ENCODE results near the gene PITPNB.
A peak's percentile ranks its signal among the peaks of the same experiment; 100 is the strongest.

Gene PITPNB

DNA sequence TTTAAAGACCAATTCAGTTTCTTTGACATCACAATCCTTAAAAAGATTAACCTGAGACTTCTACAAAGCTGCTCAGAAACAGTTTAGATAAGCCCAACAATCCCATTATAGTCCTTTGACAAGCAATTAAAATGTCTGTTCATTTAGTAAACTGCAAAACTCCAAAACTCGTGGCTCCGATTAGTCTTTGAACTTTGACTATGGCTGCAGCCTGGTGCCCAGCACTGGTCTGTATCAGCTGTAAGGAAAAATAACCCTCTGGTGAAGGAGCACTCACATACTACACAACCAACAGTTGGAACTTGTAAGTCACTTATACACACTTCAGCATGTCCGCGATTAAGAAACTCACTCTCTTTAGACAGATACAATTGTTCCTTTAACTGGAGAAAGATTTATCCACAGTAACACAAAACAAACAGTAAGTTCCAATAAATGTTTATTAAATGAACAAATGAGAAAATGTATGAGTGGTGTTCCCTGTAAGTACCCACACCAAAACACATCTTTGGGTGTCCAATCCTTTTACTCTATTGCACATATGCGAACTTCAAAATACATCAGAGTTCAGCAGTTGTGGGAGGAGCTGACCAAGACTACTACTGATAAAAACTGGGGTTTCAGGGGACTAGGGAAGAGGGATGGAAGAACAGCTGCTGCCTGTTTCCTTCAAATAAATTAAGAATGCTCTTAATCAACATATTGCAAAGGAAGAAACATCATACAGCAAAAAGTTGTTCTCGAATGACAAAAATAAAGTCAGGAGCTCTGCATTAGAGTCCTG, 36.4 kb downstream of the PITPNB start:
- H3K27ac ChIP-seq (ENCODE audit: low read length), result no peak overlapping the region

DNA sequence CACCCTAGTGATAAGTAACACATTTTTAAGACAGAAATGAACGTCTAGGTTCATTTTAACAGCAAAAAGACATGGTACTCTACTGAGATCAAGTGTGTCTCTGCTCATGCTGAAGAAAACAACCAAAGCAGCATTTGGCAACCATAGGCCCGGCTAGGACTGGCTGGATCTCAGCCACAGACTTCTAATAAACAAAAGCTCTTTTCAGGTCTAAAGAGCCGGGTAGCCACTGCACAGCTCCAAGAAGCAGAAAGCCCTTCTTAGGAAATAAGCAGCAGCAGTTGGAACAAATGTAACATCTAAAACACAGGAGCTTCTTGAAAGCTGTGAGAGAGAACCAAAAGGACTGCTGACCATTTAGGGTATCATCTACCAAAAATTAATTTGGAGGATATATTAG, 37.6 kb downstream of the PITPNB start:
- Histone ChIP-seq H3K4me3 (ENCODE audit: low read length) (no peak overlapping the region), H4K20me1 (ENCODE audit: insufficient read depth, low read length) (peaks cover 45% of the 10 kb centered on the region), H3K27ac (ENCODE audit: low read length) (peak overlapping the region; percentile 38), H3K9me3 (ENCODE audit: insufficient read depth, low read length) (no peaks in the 10 kb centered on the region), H2AFZ (ENCODE audit: low read depth, low read length) (no peak overlapping the region), H3K9ac (ENCODE audit: low read length) (0 out of 2 replicates have a peak overlapping the region, but pooled peaks have one; percentile 9), H3K4me1 (ENCODE audit: low read length) (peaks cover 75% of the 10 kb centered on the region), H3K36me3 (replicated peaks; ENCODE audit: low read depth, low read length) (peaks cover 40% of the 10 kb centered on the region), H3K4me2 (ENCODE audit: low read length) (no peak overlapping the region), H3K79me2 (ENCODE audit: low read length) (peaks cover 85% of the 10 kb centered on the region), H3K27me3 (ENCODE audit: low read depth, low read length) (no peaks in the 10 kb centered on the region)
- TF ChIP-seq, protein P1, sequence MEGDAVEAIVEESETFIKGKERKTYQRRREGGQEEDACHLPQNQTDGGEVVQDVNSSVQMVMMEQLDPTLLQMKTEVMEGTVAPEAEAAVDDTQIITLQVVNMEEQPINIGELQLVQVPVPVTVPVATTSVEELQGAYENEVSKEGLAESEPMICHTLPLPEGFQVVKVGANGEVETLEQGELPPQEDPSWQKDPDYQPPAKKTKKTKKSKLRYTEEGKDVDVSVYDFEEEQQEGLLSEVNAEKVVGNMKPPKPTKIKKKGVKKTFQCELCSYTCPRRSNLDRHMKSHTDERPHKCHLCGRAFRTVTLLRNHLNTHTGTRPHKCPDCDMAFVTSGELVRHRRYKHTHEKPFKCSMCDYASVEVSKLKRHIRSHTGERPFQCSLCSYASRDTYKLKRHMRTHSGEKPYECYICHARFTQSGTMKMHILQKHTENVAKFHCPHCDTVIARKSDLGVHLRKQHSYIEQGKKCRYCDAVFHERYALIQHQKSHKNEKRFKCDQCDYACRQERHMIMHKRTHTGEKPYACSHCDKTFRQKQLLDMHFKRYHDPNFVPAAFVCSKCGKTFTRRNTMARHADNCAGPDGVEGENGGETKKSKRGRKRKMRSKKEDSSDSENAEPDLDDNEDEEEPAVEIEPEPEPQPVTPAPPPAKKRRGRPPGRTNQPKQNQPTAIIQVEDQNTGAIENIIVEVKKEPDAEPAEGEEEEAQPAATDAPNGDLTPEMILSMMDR (IDR thresholded peaks at IDR 0.05; ENCODE audit: low read depth, low read length), result no peak
- no peak for TF ChIP-seq EZH2phosphoT487 (IDR thresholded peaks at IDR 0.05; ENCODE audit: low read depth)

More for the DNA sequence above, 36.4 kb downstream of the PITPNB start:
- Histone ChIP-seq H3K27me3 (ENCODE audit: low read depth, low read length) (no peaks in the 10 kb centered on the region), H3K4me1 (ENCODE audit: low read length) (peaks cover 77% of the 10 kb centered on the region), H3K9me3 (ENCODE audit: insufficient read depth, low read length) (no peaks in the 10 kb centered on the region), H3K4me2 (ENCODE audit: low read length) (no peak overlapping the region), H3K36me3 (replicated peaks; ENCODE audit: low read depth, low read length) (peaks cover 33% of the 10 kb centered on the region), H3K4me3 (ENCODE audit: low read length) (no peak overlapping the region), H2AFZ (ENCODE audit: low read depth, low read length) (no peak overlapping the region), H3K9ac (ENCODE audit: low read length) (no peak overlapping the region), H4K20me1 (ENCODE audit: insufficient read depth, low read length) (peaks cover 43% of the 10 kb centered on the region), H3K79me2 (ENCODE audit: low read length) (peaks cover 85% of the 10 kb centered on the region)
- no peak for TF ChIP-seq EZH2phosphoT487 (IDR thresholded peaks at IDR 0.05; ENCODE audit: low read depth)
- TF ChIP-seq, protein P1 (IDR thresholded peaks at IDR 0.05; ENCODE audit: low read depth, low read length), result no peak

DNA sequence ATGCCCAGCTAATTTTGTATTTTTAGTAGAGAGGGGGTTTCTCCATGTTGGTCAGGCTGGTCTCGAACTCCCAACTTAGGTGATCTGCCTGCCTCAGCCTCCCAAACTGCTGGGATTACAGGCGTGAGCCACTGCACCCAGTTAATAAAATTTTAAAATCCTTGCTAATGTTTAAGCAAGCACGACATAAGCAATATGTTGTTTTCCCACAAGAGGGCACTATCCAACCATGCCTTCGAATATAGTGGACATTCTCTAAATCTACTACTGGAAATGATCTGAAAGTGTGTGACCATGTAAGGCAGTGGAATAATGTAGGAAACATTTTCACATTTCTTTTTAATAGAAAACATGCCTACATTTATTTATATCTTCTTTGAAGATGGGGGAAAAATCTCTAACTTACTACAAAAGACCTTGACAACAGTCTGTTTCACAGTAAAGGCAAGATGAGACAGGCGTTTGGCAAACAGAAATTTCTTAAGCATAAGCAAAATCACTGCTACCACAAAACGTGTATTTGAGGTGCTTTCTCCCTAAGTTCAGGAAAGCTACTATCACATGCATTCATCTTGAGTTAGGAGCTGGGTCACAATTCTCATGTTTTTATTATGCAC, 38.2 kb downstream of the PITPNB start:
- TF ChIP-seq, protein P1 (IDR thresholded peaks at IDR 0.05; ENCODE audit: low read depth, low read length), result peak; percentile 85
- TF ChIP-seq EZH2phosphoT487 (IDR thresholded peaks at IDR 0.05; ENCODE audit: low read depth), result no peak
- Histone ChIP-seq H4K20me1 (ENCODE audit: insufficient read depth, low read length) (peaks cover 44% of the 10 kb centered on the region), H3K27ac (ENCODE audit: low read length) (peak overlapping the region; percentile 38)

DNA sequence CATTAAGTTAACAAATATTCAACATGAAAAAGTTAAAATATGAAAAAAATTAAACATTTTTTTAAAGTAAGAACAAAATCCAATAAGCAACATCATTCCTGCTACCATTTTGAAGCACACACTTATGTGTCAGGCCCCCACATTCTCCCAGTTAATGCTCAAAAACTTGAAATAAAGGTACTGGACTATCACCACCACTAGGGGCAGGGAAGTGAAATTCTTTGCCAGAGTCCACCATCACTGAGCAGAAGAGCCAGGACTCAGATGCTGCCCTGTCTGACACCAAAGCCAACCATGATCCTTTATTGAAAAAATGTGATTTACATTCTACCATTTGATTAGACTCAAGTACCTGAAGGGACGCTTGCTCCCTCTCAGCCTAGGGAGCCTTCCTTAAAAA, 39.1 kb downstream of the PITPNB start:
- TF ChIP-seq, protein P1 (IDR thresholded peaks at IDR 0.05; ENCODE audit: low read depth, low read length), result peak; percentile 55
- TF ChIP-seq EZH2phosphoT487 (IDR thresholded peaks at IDR 0.05; ENCODE audit: low read depth), result no peak
- Histone ChIP-seq H3K4me2 (ENCODE audit: low read length) (no peak overlapping the region), H4K20me1 (ENCODE audit: insufficient read depth, low read length) (peaks cover 50% of the 10 kb centered on the region), H3K4me3 (ENCODE audit: low read length) (no peak overlapping the region), H3K9ac (ENCODE audit: low read length) (no peak overlapping the region), H3K36me3 (replicated peaks; ENCODE audit: low read depth, low read length) (peaks cover 40% of the 10 kb centered on the region), H2AFZ (ENCODE audit: low read depth, low read length) (no peak overlapping the region), H3K9me3 (ENCODE audit: insufficient read depth, low read length) (no peaks in the 10 kb centered on the region), H3K27me3 (ENCODE audit: low read depth, low read length) (no peaks in the 10 kb centered on the region), H3K79me2 (ENCODE audit: low read length) (peaks cover 89% of the 10 kb centered on the region), H3K27ac (ENCODE audit: low read length) (peak overlapping the region; percentile 17; the same call in 1 of the 2 replicates), H3K4me1 (ENCODE audit: low read length) (peaks cover 67% of the 10 kb centered on the region)

More for the DNA sequence above, 38.2 kb downstream of the PITPNB start:
- Histone ChIP-seq H3K4me1 (ENCODE audit: low read length) (peaks cover 72% of the 10 kb centered on the region), H3K9ac (ENCODE audit: low read length) (0 out of 2 replicates have a peak overlapping the region, but pooled peaks have one; percentile 9), H3K4me2 (ENCODE audit: low read length) (no peak overlapping the region), H3K4me3 (ENCODE audit: low read length) (no peak overlapping the region), H2AFZ (ENCODE audit: low read depth, low read length) (no peak overlapping the region), H3K9me3 (ENCODE audit: insufficient read depth, low read length) (no peaks in the 10 kb centered on the region), H3K36me3 (replicated peaks; ENCODE audit: low read depth, low read length) (peaks cover 38% of the 10 kb centered on the region), H3K27me3 (ENCODE audit: low read depth, low read length) (no peaks in the 10 kb centered on the region), H3K79me2 (ENCODE audit: low read length) (peaks cover 85% of the 10 kb centered on the region)

All from OCI-LY3 (cell line).